HG03558 (cell line): ENCODE measurements around the gene FOXJ1.

Source experiments
- ATAC-seq: cut with Tn5 transposase; IDR thresholded peaks from one replicate; pipeline ENCODE4 v1.9.1; 2021; ENCODE audit warnings: moderate number of reproducible peaks; ENCODE audit not compliant: unreplicated experiment; ENCODE audit errors: extremely low read depth

Gene FOXJ1

GRCh38 chr17:76145231-76146052 is 4.4 kb upstream of the FOXJ1 start:
- ATAC-seq: no peak

GRCh38 chr17:76142585-76143041 is 1.6 kb upstream of the FOXJ1 start:
- no peak for ATAC-seq

GRCh38 chr17:76142039-76142584 is 1.1 kb upstream of the FOXJ1 start:
- ATAC-seq: no peak

GRCh38 chr17:76140661-76141211 is 309 bp downstream of the FOXJ1 start:
- ATAC-seq: no peak

GRCh38 chr17:76139801-76140660 is 1.0 kb downstream of the FOXJ1 start:
- ATAC-seq: no peak

GRCh38 chr17:76138896-76139752 is 1.9 kb downstream of the FOXJ1 start:
- ATAC-seq: no peak

- ATAC-seq: no peak
These were observed 2.7 kb downstream of the FOXJ1 start for GRCh38 chr17:76138234-76138895.

GRCh38 chr17:76137351-76138233 is 3.5 kb downstream of the FOXJ1 start:
- ATAC-seq: no peak

GRCh38 chr17:76137001-76137350 is 4.1 kb downstream of the FOXJ1 start:
- ATAC-seq: no peak

- no peak for ATAC-seq
These were observed 4.6 kb downstream of the FOXJ1 start for GRCh38 chr17:76136276-76137000.

- no peak for ATAC-seq
These were observed 5.2 kb downstream of the FOXJ1 start for GRCh38 chr17:76135810-76136188.

- no peak for ATAC-seq
These were observed 5.9 kb downstream of the FOXJ1 start for GRCh38 chr17:76134911-76135809.

- ATAC-seq: no peak
These were observed 8.3 kb downstream of the FOXJ1 start for GRCh38 chr17:76132574-76133338.

- no peak for ATAC-seq
These were observed 9.1 kb downstream of the FOXJ1 start for GRCh38 chr17:76131692-76132573.

- no peak for ATAC-seq
These were observed 9.9 kb downstream of the FOXJ1 start for GRCh38 chr17:76131051-76131691.
